T-helper 9 cell (primary cell): ENCODE results near the gene TTC1.
"Not testable (repeated sequence)": the region's sequence is repeated elsewhere in the genome, so short reads cannot be mapped to it uniquely, and the experiment has no call there.

ENCODE experiments used
- DNase-seq: peaks from one replicate; pipeline ENCODE4 v3.0.0-alpha.2; 2020

Gene TTC1

GRCh38 chr5:160044391-160044804 lies 35.5 kb downstream of the TTC1 start:
- no peak for DNase-seq

GRCh38 chr5:160044967-160045366 lies 36.0 kb downstream of the TTC1 start:
- DNase-seq = no peak

GRCh38 chr5:160047423-160047822 lies 38.5 kb downstream of the TTC1 start:
- DNase-seq = no peak

GRCh38 chr5:160048131-160048530 lies 39.2 kb downstream of the TTC1 start:
- no peak for DNase-seq

- no peak for DNase-seq
Observed at GRCh38 chr5:160049099-160049498, 40.2 kb downstream of the TTC1 start.

- no peak for DNase-seq
Observed at GRCh38 chr5:160054047-160054446, 45.1 kb downstream of the TTC1 start.

- no peak for DNase-seq
Observed at GRCh38 chr5:160054831-160055230, 45.9 kb downstream of the TTC1 start.

GRCh38 chr5:160057256-160057655 lies 48.3 kb downstream of the TTC1 start:
- DNase-seq = no peak

- DNase-seq = no peak
Observed at GRCh38 chr5:160060001-160060400, 51.1 kb downstream of the TTC1 start.

GRCh38 chr5:160061770-160062169 lies 52.8 kb downstream of the TTC1 start:
- no peak for DNase-seq

- no peak for DNase-seq
Observed at GRCh38 chr5:160064417-160064810, 55.5 kb downstream of the TTC1 start.

GRCh38 chr5:160064995-160065614 lies 56.2 kb downstream of the TTC1 start:
- DNase-seq = no peak

GRCh38 chr5:160069120-160069519 lies 60.2 kb downstream of the TTC1 start:
- DNase-seq = not testable (repeated sequence)

GRCh38 chr5:160071516-160071915 lies 62.6 kb downstream of the TTC1 start:
- DNase-seq = no peak

GRCh38 chr5:160071916-160072315 lies 63.0 kb downstream of the TTC1 start:
- DNase-seq = no peak

- DNase-seq = no peak
Observed at GRCh38 chr5:160075073-160075472, 66.1 kb downstream of the TTC1 start.

GRCh38 chr5:160076997-160077396 lies 68.1 kb downstream of the TTC1 start:
- no peak for DNase-seq

GRCh38 chr5:160079753-160080152 lies 70.8 kb downstream of the TTC1 start:
- DNase-seq = no peak

GRCh38 chr5:160081495-160081894 lies 72.6 kb downstream of the TTC1 start:
- DNase-seq = no peak

- no peak for DNase-seq
Observed at GRCh38 chr5:160082614-160083500, 73.9 kb downstream of the TTC1 start.

GRCh38 chr5:160083501-160083900 lies 74.6 kb downstream of the TTC1 start:
- DNase-seq = no peak

GRCh38 chr5:160084144-160084543 lies 75.2 kb downstream of the TTC1 start:
- DNase-seq = no peak

GRCh38 chr5:160087199-160087598 lies 78.3 kb downstream of the TTC1 start:
- DNase-seq = no peak

- no peak for DNase-seq
Observed at GRCh38 chr5:160088805-160089204, 79.9 kb downstream of the TTC1 start.
